Gastroesophageal sphincter (tissue), 4 donors: ENCODE measurements around the gene DKK1. TPM values are rescaled to one million over a fixed set of nuclear protein-coding genes. Genes with fewer than 3 reads are reported as not detected.
"Not testable (repeated sequence)": the region's sequence is repeated elsewhere in the genome, so short reads cannot be mapped to it uniquely, and the experiment has no call there.

Source experiments
- ATAC-seq: fragments of 150-250 bp; one replicate; pipeline ENCODE4 v1.9.1; 2016; ENCODE audit warnings: mild to moderate bottlenecking, moderate library complexity
- H3K27ac ChIP-seq, 4 donors: fragments of 200-600 bp; sonication (generic) in 3 of 4; 1 replicate in 3 of 4; 2 replicates in 1 of 4; pipeline ENCODE4 v1.5.1; 2016 to 2019
- H3K27me3 ChIP-seq: fragments of 200-600 bp; sonication (generic); one replicate; pipeline ENCODE4 v1.5.1; 2019
- H3K36me3 ChIP-seq, 2 donors: fragments of 200-600 bp; sonication (generic); one replicate each; pipeline ENCODE4 v1.5.1; 2019; ENCODE audit warnings: control low read depth in 1 of 2
- H3K4me1 ChIP-seq, 3 donors: fragments of 200-600 bp; sonication (generic); 1 replicate in 2 of 3; 2 replicates in 1 of 3; pipeline ENCODE4 v1.5.1; 2016 to 2019; ENCODE audit warnings: control low read depth in 2 of 3
- H3K4me3 ChIP-seq, 2 donors: fragments of 200-600 bp; sonication (generic); one replicate each; pipeline ENCODE4 v1.5.1; 2019; ENCODE audit warnings: mild to moderate bottlenecking in 1 of 2, moderate library complexity in 1 of 2
- H3K9me3 ChIP-seq, 3 donors: fragments of 200-600 bp; sonication (generic); one replicate each; pipeline ENCODE4 v1.5.1; 2017 to 2019; ENCODE audit warnings: control low read depth in 2 of 3
- EP300 ChIP-seq: sonication (generic); formaldehyde crosslinking; IDR thresholded peaks from one replicate; pipeline ENCODE4 v1.6.1; 2017; ENCODE audit warnings: antibody characterized with exemption, mild to moderate bottlenecking
- POLR2A ChIP-seq, 2 donors: fragments of 450-650 bp; IDR thresholded peaks; one replicate each; pipeline ENCODE4 v1.6.1; 2017; ENCODE audit warnings: antibody characterized with exemption in 2 of 2, mild to moderate bottlenecking in 2 of 2, moderate library complexity in 1 of 2
- POLR2AphosphoS5 ChIP-seq: sonication (generic); formaldehyde crosslinking; IDR thresholded peaks from one replicate; pipeline ENCODE4 v1.6.1; 2017; ENCODE audit warnings: antibody characterized with exemption
- WGBS, 2 donors: methylation state at CpG; one replicate each; pipeline ENCODE4 v1.1.5; 2018; ENCODE audit warnings: low coverage in 1 of 2; 5-methylcytosine and 5-hydroxymethylcytosine counted together
- total RNA-seq, 4 donors: library from RNA; depleted of rRNA; stranded (reverse); fragments of >200 nt; gene quantifications; one replicate each; pipeline ENCODE4 v1.1.0, GENCODE V29; 2016
- TF ChIP-seq, protein P1 (sequence below), 4 experiments: fragments of 200-600 bp in 2 of 4; fragments of 450-650 bp in 2 of 4; sonication (generic) in 1 of 4; IDR thresholded peaks; one replicate each; pipeline ENCODE4 v1.5.1; 2017 to 2019; ENCODE audit warnings: antibody characterized with exemption in 4 of 4, mild to moderate bottlenecking in 2 of 4, moderate library complexity in 2 of 4

DKK1 gene
- total RNA-seq, 4 donors from 2014 or later, result 3.1 to 7.5 TPM; not detected in 2

DNA sequence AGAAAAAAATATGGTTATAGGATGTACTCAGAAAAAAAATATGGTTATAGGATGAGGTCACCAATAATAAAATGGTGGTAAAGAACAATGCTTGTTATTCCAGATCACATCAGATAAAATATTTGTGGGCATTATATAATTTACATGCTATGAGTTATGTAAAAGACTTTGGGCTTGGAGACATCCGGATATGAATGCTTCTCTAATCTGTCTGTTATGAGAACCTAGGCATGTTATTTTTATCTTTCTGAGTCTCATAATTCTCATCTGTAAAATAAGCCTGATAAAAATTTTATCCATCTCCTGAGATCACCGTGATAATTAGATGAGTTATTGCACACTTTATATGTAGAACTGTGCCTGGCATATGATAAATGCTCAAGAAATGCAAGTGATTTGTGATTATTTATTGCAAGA, 37.8 kb downstream of the DKK1 start:
- no peaks in the 10 kb centered on the region for H3K36me3 ChIP-seq
- H3K9me3 ChIP-seq, result no peaks in the 10 kb centered on the region
- 61 to 63% methylated on average over 2 of the region's 2 CpGs for WGBS, 2 donors
- no peaks in the 10 kb centered on the region for H3K4me1 ChIP-seq
- H3K27ac ChIP-seq, result no peak overlapping the region
- ATAC-seq, result no peak
- H3K27me3 ChIP-seq, result peaks cover 10% of the 10 kb centered on the region
- H3K4me3 ChIP-seq, result no peak overlapping the region
- no peak for TF ChIP-seq POLR2A (IDR thresholded peaks at IDR 0.05)
- TF ChIP-seq POLR2AphosphoS5, result no peak
- TF ChIP-seq EP300, result no peak
- TF ChIP-seq, protein P1, sequence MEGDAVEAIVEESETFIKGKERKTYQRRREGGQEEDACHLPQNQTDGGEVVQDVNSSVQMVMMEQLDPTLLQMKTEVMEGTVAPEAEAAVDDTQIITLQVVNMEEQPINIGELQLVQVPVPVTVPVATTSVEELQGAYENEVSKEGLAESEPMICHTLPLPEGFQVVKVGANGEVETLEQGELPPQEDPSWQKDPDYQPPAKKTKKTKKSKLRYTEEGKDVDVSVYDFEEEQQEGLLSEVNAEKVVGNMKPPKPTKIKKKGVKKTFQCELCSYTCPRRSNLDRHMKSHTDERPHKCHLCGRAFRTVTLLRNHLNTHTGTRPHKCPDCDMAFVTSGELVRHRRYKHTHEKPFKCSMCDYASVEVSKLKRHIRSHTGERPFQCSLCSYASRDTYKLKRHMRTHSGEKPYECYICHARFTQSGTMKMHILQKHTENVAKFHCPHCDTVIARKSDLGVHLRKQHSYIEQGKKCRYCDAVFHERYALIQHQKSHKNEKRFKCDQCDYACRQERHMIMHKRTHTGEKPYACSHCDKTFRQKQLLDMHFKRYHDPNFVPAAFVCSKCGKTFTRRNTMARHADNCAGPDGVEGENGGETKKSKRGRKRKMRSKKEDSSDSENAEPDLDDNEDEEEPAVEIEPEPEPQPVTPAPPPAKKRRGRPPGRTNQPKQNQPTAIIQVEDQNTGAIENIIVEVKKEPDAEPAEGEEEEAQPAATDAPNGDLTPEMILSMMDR (IDR thresholded peaks at IDR 0.05), result no peak

DNA sequence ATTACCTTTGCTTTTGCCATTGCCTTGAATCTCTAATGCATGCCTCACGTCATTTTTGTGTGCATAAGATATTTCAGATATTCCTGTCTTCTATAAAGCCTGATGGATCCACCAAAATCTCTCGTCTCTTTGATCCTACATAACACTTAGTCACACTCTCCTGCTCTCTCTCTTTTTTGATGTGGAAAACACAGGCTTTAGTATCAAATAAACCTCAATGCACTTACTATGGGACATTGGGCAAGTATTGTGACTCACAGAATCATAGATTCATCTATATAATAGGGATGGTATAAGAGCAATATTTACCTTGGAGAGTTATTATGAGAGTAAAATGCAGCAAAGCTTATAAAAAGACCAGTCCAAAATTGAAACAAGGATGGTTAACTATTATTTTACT, 39.1 kb downstream of the DKK1 start:
- no peak for ATAC-seq
- no peaks in the 10 kb centered on the region for H3K9me3 ChIP-seq
- H3K27ac ChIP-seq, result no peak overlapping the region
- no peaks in the 10 kb centered on the region for H3K27me3 ChIP-seq
- TF ChIP-seq POLR2AphosphoS5, result no peak
- no peaks in the 10 kb centered on the region for H3K4me1 ChIP-seq
- 78 to 100% methylated on average over 2 of the region's 2 CpGs for WGBS, 2 donors
- H3K36me3 ChIP-seq, result no peaks in the 10 kb centered on the region
- no peak overlapping the region for H3K4me3 ChIP-seq

DNA sequence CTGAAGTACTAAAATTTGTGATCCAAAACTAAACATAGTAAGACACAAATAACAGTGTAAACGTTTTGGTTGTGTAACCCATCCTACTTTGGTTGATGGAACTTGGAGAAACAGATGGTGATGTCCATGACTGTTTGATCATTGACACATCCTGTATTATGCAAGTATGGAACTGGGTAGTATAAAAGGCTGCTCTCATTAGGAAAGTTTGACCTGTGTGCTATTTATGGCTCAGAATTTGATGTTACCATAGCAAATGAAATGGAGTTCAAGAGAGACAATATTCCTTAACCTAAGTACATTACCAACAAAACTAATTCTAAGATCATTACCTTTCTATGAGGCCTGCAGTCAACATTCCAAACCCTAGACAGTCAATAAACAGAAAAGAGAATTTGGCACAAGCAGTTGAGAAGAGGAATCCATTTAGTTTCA, 39.9 kb downstream of the DKK1 start:
- H3K4me1 ChIP-seq, result no peaks in the 10 kb centered on the region
- no peaks in the 10 kb centered on the region for H3K9me3 ChIP-seq
- H3K36me3 ChIP-seq, result no peaks in the 10 kb centered on the region
- no peaks in the 10 kb centered on the region for H3K27me3 ChIP-seq
- no peak overlapping the region for H3K27ac ChIP-seq
- TF ChIP-seq POLR2A (IDR thresholded peaks at IDR 0.05) (no peak), EP300 (no peak), POLR2AphosphoS5 (no peak)
- TF ChIP-seq, protein P1 (IDR thresholded peaks at IDR 0.05), result no peak
- ATAC-seq, result peak; percentile 65
- 22 to 30% methylated on average over 1 of the region's 1 CpG for WGBS, 2 donors
- H3K4me3 ChIP-seq, result no peak overlapping the region

DNA sequence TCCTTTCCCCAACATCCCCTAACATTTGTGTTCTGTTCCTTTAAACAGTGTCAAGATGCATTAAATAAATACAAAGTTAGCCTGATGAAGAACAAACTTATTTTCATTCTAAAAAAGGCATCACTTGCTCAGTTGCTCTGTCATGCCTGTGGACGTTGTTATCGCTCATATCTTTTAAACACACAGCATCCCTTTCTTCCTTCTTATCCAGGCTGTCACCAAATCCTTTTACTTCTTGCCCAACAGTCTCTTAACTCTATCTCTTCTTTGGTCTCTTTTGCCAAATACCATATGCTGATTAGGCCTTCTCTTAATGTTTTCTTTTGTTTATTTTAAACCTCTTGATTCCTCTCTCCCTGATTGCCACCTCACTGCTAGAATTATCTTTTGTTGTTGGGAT, 43.9 kb downstream of the DKK1 start:
- WGBS, 2 donors, result 4 to 25% methylated on average over 2 of the region's 2 CpGs
- TF ChIP-seq POLR2A (IDR thresholded peaks at IDR 0.05) (no peak), POLR2AphosphoS5 (no peak)
- TF ChIP-seq, protein P1 (IDR thresholded peaks at IDR 0.05), result no peak
- Histone ChIP-seq H3K27me3 (no peaks in the 10 kb centered on the region), H3K9me3 (no peaks in the 10 kb centered on the region), H3K27ac (no peak overlapping the region), H3K4me3 (no peak overlapping the region), H3K36me3 (no peaks in the 10 kb centered on the region), H3K4me1 (no peaks in the 10 kb centered on the region)
- no peak for ATAC-seq

DNA sequence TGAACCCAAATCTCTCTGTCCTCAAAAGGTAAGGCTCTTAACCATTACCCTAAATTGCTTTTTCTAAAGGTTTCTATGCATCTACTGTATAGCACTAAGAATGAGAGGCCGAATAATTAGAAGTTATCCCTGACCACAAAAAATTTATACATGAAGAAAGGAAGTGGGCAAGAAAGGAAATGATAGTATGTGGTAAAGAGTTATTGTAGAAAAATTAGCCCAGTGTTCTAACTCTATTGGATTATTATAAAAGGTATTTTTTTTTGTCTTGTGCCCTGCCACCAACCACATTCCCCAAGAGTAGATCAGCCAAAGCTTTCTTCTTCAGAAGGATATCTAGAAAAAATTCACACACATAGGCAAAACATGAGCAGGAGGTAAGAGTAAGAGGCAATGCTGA, 45.4 kb downstream of the DKK1 start:
- WGBS, 2 donors, result 63 to 90% methylated on average over 1 of the region's 1 CpG
- H3K27me3 ChIP-seq, result no peaks in the 10 kb centered on the region
- H3K36me3 ChIP-seq, result no peaks in the 10 kb centered on the region
- no peaks in the 10 kb centered on the region for H3K9me3 ChIP-seq
- no peak overlapping the region for H3K4me3 ChIP-seq
- no peak overlapping the region for H3K27ac ChIP-seq
- no peak for ATAC-seq
- no peaks in the 10 kb centered on the region for H3K4me1 ChIP-seq
- TF ChIP-seq EP300 (no peak), POLR2A (IDR thresholded peaks at IDR 0.05) (no peak), POLR2AphosphoS5 (no peak)
- TF ChIP-seq, protein P1 (IDR thresholded peaks at IDR 0.05), result no peak

DNA sequence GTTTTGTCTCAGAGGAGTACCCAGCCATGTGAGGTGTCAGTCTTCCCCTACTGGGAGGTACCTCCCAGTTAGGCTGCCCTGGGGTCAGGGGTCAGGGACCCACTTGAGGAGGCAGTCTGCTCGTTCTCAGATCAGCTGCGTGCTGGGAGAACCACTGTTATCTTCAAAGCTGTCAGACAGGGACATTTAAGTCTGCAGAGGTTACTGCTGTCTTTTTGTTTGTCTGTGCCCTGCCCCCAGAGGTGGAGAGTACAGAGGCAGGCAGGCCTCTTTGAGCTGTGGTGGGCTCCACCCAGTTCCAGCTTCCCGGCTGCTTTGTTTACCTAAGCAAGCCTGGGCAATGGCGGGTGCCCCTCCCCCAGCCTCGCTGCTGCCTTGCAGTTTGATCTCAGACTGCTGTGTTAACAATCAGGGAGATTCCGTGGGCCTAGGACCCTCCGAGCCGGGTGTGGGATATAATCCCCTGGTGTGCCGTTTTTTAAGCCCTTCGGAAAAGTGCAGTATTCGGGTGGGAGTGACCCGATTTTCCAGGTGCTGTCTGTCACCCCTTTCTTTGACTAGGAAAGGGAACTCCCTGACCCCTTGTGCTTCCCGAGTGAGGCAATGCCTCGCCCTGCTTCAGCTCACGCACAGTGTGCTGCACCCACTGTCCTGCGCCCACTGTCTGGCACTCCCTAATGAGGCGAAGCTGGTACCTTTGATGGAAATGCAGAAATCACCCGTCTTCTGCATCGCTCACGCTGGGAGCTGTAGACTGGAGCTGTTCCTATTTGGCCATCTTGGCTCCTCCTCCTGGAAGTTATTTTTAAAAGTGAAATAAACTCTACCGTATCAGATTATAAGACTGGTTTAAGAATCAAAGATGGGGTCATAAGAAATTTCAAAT, 51.7 kb downstream of the DKK1 start:
- H3K4me3 ChIP-seq, H3K27me3 ChIP-seq, H3K27ac ChIP-seq, H3K4me1 ChIP-seq, H3K36me3 ChIP-seq, ATAC-seq, H3K9me3 ChIP-seq: not testable (repeated sequence)
- 87 to 98% methylated on average over 7 to 10 of the region's 21 CpGs for WGBS, 2 donors
